ENCODE data around the gene BTBD9. TPM values are rescaled to one million over a fixed set of nuclear protein-coding genes. Genes with fewer than 3 reads are reported as not detected.

The BTBD9 gene
- total RNA-seq, 4 donors from 2014 or later, result 9.2 to 16.3 (median 11.6) TPM

- TF ChIP-seq CTCF (IDR thresholded peaks at IDR 0.05) (no peak), POLR2A (IDR thresholded peaks at IDR 0.05) (no peak)
- H3K27ac ChIP-seq, result no peak overlapping the region
- H3K9me3 ChIP-seq, result no peaks in the 10 kb centered on the region
- intact Hi-C loops (cut with DNase I), result no loop called here
- peaks cover 0 to 44% (median 8%) of the 10 kb centered on the region in 3 donors for H3K4me1 ChIP-seq
- WGBS, 2 donors, result 90 to 94% methylated on average over 1 of the region's 1 CpG
- H3K27me3 ChIP-seq, result no peaks in the 10 kb centered on the region
- no peak overlapping the region for H3K4me3 ChIP-seq
- peaks cover 0 to 34% (median 0%) of the 10 kb centered on the region in 3 donors for H3K36me3 ChIP-seq
- no peak for DNase-seq
These were observed 493.0 kb downstream of the BTBD9 start for GRCh38 chr6:38146734-38147027.

- Histone ChIP-seq H3K9me3 (no peaks in the 10 kb centered on the region), H3K36me3 (peaks cover 0 to 33% (median 0%) of the 10 kb centered on the region in 3 donors), H3K4me1 (peaks cover 0 to 44% (median 8%) of the 10 kb centered on the region in 3 donors), H3K27ac (no peak overlapping the region), H3K4me3 (no peak overlapping the region), H3K27me3 (no peaks in the 10 kb centered on the region)
- WGBS, 2 donors, result 59 to 69% methylated on average over 7 of the region's 8 CpGs
- intact Hi-C loops (cut with DNase I), result no loop called here
- no peak for DNase-seq
- TF ChIP-seq CTCF (IDR thresholded peaks at IDR 0.05), result no peak
- no peak for TF ChIP-seq POLR2A (IDR thresholded peaks at IDR 0.05)
These were observed 493.6 kb downstream of the BTBD9 start for GRCh38 chr6:38146021-38146733.

GRCh38 chr6:38144365-38144945, 495.3 kb downstream of the BTBD9 start:
- 83 to 94% methylated on average over 2 to 5 of the region's 5 CpGs for WGBS, 2 donors
- intact Hi-C loops (cut with DNase I), result no loop called here
- Histone ChIP-seq H3K4me1 (peaks cover 0 to 35% (median 6%) of the 10 kb centered on the region in 3 donors), H3K9me3 (no peaks in the 10 kb centered on the region), H3K36me3 (peaks cover 0 to 33% (median 0%) of the 10 kb centered on the region in 3 donors), H3K27ac (no peak overlapping the region), H3K4me3 (no peak overlapping the region), H3K27me3 (no peaks in the 10 kb centered on the region)
- no peak for DNase-seq
- TF ChIP-seq POLR2A (IDR thresholded peaks at IDR 0.05), result no peak
- TF ChIP-seq CTCF (IDR thresholded peaks at IDR 0.05), result no peak

DNA sequence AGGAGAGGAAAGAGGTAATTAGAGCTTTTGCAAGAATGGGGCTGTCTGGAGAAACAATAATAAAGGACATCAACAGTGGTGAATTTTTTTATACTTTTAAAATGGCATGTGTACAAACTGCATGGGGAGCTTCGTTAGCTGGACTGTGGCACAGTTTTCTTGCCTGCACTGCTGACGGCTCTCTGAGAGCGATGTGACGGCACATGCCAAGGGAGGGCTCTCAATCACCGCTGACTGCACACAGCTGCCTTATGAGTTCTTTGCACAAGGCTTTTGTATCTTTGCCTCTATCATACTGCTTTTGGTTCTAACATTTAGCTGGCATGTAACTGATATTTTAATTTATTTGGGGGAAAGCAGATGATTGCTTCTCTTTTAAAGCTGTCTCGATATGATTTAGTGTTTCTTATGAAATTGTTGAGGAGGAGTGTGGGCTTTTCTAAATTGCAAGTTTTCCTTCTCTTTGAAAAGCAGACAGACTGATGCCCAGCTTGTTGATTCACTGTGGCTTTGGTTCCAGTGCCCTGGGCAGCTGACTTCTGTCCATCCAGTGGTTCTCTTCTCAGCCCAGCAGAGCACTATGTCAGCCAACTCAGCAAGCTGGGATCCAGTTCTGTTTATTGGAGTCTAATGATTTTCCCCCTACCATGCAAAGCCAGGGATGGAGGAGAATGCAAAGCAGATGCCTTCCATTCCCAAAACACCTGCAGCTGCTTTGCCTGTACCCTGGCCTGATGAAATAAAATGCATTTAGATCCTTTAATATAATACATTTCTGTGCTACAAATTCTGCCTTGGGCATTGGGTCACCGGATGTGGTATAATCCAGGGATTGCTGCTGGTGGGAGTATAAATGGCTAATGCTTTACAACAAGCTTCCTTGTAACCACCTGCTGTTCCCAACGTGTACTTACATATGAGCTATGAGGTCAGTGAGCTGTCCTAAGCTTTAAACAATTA, 496.3 kb downstream of the BTBD9 start:
- Histone ChIP-seq H3K4me1 (peaks cover 0 to 25% (median 0%) of the 10 kb centered on the region in 3 donors), H3K36me3 (peaks cover 0 to 30% (median 0%) of the 10 kb centered on the region in 3 donors), H3K27ac (no peak overlapping the region), H3K4me3 (no peak overlapping the region), H3K9me3 (no peaks in the 10 kb centered on the region), H3K27me3 (no peaks in the 10 kb centered on the region)
- no peak for DNase-seq
- intact Hi-C loops (cut with DNase I), result no loop called here
- TF ChIP-seq CTCF (IDR thresholded peaks at IDR 0.05), result no peak
- no peak for TF ChIP-seq POLR2A (IDR thresholded peaks at IDR 0.05)
- 80 to 83% methylated on average over 8 of the region's 8 CpGs for WGBS, 2 donors
